ENCODE measurements around the gene CRIP1.

Gene CRIP1

DNA sequence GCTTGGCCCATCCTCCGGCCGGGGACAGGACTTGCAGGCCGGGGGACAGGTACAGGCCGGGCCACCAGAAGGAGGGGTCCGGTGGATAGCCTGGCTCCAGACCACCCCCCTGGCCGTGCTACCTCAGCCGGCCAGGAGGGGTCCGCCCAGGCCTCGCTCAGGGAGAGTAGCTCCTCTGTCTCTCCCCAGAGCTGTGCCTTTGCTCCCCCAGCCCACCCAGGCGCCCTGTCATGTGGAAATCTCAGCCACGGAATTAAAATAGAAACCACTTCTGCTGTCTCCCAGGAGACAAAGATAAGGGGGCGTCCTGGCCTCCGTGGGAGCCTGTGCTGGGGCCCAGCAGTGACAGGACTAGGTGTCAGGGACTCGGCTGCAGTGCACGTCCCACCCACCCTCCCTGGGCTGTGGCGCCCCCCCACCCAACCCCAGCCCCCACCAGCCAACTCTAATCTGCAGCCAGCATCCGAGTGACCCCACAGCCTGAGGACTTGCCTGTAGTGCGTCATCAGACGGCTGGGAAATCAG lies 15.3 kb upstream of the CRIP1 start:
- DNase-seq, result no peak

DNA sequence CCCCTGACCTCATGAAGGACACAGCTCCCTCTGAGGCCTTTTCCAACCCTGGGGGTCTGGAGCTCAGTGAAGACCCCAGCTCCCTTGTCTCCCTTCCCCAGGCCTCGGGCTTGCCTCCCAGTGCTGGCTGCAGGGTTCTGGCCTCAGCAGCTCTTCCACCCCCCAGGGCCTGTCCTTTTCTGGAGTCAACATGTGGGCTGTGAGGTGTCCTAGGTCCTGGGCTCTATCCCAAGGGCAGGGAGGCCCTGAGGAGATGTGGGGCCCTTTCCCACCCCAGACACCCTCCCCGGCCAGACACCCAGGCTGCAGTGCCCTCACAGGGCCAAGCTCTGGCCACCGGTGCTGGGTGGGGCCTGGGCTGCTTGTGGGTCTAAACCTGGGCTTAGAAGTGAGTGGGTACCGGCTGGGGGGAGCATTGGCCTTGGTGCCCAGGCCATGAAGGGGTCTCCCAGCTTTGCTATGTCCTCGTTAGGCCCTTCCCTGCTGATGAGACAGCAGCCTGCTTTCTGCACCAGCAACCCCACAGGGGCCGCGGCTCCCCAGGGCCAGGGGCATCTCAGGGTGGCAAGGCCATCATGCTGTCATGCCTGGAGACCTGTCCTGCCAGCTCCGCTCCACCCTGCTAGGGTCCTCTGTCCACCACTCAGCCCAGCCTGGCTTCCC lies 14.7 kb upstream of the CRIP1 start:
- DNase-seq, result no peak

- no peak for DNase-seq
Measured at GRCh38 chr14:105472486-105472991, 14.1 kb upstream of the CRIP1 start.

GRCh38 chr14:105473033-105473676 lies 13.5 kb upstream of the CRIP1 start:
- DNase-seq, result no peak

DNA sequence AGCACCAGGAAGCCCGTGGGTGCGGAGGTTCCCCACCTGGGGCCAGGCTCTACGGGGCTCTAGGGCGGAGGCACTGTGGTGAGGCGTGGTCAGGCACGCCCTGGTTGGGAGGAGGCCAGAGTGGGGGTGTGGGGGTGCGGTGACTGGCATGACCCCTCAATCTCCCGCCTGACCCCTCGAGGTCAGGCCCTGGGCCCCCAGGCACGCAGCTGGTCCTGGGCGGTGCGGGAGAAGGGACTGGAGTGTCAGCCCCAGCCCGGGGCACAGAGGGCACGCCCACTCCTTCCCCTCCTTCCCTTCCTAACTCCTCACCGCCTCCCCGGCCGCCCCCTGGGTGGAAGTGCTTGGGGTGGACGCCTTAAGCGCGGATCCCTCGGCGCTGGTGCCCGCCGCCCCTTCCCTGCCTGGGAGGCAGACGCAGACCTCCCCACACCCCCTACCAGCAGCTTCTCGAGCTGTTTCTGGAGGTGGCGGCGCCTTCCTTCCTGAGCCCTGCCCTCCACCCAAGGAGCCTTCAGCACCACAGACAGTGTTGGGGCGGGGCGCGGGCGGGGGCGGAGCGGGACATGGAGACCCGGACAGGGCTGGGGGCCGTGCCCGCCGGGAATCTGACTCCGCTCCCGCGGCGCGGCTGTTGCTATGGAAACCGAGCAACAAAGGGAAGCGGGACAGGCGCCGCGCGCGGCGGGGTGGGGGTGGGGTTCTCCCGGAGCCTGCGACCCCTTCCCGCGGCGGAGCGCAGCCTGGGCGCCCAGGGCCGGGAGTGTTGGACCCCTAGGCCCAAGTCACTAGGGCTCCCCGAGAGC lies 12.8 kb upstream of the CRIP1 start:
- peak; percentile 66 for DNase-seq

GRCh38 chr14:105474483-105475268 lies 12.0 kb upstream of the CRIP1 start, which contains the start of gene CRIP2:
CRIP2 (plus strand) TSS chr14:105474821; CDS start chr14:105474863, 42 bp downstream.
- no peak for DNase-seq

DNA sequence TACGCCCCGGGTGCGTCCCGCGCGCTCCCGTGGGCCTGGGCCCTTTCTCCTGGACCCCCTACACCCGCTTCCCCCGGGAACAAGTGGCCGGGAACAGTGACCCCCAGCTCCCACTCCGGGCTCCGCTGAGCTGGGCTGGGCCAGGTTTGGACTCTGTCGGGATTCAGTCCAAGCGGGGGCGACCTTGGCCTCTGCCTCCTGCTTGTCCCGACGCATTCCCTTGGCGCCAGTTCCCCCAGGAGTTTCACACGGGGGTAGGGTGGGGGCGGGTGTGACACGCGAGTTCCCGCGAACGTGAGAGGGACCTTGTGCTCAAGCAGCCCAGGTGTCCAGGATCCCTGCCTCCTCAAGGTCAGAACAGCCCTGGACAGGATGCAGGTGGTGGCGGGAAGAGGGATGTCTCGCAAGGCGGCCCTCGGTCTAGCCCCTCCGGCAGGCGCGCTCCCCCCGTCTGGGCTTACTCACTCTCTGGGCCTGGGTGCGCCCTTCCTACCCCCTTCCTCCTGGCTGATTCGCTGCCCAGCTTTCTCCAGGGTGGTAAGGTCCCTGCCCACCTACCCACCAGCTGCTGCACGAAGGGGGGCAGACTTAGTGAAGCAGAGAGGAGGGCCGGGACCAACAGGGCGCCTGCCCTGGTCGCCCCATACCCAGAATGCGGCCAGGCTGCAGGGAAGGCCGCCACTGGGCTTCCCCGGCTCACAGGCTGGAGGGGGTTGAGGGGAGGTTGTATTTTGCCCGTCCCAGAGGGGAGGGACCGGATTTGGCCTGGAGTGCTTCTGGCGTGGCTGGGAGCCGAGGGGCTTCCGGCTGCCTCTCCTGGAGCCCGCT lies 11.2 kb upstream of the CRIP1 start:
- no peak for DNase-seq

- no peak for DNase-seq
Measured at GRCh38 chr14:105476097-105476830, 10.4 kb upstream of the CRIP1 start.

DNA sequence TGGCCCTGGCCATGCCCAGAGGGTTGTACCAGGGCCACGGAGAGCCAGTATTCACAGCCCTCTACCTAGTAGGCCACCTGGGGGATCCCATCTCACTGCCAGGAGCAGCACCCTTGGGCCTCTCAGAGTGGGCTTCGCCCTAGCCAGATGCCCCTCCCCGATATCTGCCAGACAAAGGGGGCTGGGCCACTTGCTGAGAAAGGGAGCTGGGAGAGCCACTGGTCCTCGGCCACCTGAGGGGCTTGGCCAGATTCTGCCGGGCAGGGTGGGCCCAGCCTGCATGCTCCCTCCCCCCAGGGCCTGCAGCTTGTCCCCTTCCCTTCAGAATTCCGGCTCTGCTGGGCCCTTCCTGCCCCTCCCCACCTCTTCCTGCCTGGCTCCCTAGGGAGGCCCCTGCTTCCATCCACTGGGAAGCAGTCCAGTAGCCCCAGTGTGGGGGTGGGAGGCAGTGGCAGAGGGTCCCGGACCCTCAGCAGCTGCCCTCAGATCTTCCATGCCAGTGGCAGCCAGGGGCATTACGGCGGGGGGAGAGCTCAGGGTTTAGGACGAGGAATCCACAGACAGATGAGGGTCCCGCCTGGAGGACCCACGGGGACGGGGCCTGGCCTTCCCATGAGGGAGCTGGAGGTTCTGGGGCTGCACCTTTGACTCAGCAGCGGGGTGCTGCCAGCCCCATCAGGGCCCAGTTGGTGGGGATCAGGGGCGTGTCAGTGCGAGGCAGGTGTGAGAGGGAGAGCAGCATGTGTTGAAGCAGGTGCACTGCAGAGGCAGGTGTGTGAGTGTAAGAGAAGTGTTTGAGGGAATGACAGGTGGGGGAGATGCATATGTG lies 9.6 kb upstream of the CRIP1 start:
- no peak for DNase-seq

DNA sequence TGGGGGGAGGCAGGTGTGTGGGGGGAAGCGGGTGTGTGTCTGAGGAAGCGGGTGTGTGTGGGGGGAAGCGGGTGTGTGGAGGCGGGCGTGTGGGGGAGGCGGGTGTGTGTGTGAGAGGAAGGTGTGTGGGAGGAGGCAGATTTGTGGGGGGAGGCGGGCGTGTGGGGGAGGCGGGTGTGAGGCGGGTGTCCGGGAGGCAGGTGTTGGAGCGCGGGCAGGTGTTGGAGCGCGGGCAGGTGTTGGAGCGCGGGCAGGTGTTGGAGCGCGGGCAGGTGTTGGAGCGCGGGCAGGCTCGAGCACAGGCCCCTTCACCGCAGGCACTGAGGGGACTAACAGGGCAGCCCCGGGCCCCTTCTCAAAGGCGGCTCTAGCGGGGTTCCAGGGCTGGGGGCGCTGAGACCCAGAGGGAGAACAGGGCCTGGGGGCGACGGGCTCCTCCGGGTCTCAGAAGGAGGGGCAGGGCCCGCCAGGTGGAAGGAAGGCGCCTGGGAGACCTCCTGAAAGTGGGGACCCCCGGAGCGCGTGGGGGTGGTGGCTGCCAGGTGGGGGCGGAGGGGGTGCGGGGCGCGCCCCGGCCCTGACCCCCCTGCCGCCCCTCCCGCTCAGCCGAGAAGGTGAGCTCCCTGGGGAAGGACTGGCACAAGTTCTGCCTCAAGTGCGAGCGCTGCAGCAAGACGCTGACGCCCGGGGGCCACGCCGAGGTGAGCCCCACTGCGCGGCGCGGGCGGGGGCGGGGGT lies 8.9 kb upstream of the CRIP1 start:
- no peak for DNase-seq

DNA sequence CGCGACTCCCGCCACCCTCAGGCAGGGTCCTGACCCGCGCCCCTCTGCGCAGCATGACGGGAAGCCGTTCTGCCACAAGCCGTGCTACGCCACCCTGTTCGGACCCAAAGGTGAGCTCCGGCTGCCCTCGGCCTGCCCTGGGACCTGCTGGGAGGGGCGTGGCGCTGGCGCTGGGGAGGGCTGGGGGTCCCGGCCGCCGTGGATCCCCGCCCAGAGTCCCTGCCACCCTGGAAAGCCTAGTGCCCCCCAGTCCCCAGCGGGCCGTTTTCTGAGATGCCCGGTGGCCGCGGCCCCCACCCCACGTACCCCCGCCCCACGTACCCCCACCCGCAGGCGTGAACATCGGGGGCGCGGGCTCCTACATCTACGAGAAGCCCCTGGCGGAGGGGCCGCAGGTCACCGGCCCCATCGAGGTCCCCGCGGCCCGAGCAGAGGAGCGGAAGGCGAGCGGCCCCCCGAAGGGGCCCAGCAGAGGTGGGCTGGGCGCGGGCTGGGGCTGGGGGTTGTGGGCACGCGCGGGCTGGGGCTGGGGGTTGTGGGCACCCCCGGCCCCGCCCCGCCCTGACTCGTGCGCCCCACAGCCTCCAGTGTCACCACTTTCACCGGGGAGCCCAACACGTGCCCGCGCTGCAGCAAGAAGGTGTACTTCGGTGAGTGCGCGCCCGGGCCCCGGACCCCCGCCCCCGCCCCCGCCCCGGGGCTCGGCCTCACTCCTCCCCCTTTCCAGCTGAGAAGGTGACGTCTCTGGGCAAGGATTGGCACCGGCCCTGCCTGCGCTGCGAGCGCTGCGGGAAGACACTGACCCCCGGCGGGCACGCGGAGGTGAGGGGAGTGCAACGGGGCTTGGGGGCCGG lies 8.1 kb upstream of the CRIP1 start:
- no peak for DNase-seq

GRCh38 chr14:105479431-105480158 lies 7.1 kb upstream of the CRIP1 start:
- DNase-seq, result no peak

GRCh38 chr14:105480199-105480746 lies 6.4 kb upstream of the CRIP1 start:
- DNase-seq, result no peak

- peak; percentile 58 for DNase-seq
Measured at GRCh38 chr14:105480807-105481801, 5.6 kb upstream of the CRIP1 start.

GRCh38 chr14:105481886-105482457 lies 4.7 kb upstream of the CRIP1 start:
- peak; percentile 79 for DNase-seq
